ENCODE data around the gene ATAD2B.
A peak's percentile ranks its signal among the peaks of the same experiment; 100 is the strongest.
"Not testable (repeated sequence)": the region's sequence is repeated elsewhere in the genome, so short reads cannot be mapped to it uniquely, and the experiment has no call there.

Gene ATAD2B

GRCh38 chr2:23806665-23807249 lies 120.2 kb downstream of the ATAD2B start:
- peaks cover 2% of the 10 kb centered on the region for H3K4me1 Mint-ChIP-seq
- ATAC-seq (ENCODE audit: low read depth), result no peak
- no peak for DNase-seq (ENCODE audit: low spot score in 2 of 2)
- H3K27ac Mint-ChIP-seq, result no peak overlapping the region
- no peaks in the 10 kb centered on the region for H3K9me3 Mint-ChIP-seq
- no peaks in the 10 kb centered on the region for H3K27me3 Mint-ChIP-seq
- no peak overlapping the region for H3K4me3 Mint-ChIP-seq
- H3K36me3 Mint-ChIP-seq, result peaks cover 14% of the 10 kb centered on the region

- no peak for DNase-seq (ENCODE audit: low spot score in 2 of 2)
- H3K36me3 Mint-ChIP-seq, result peaks cover 13% of the 10 kb centered on the region
- no peak overlapping the region for H3K27ac Mint-ChIP-seq
- no peak for ATAC-seq (ENCODE audit: low read depth)
- H3K4me1 Mint-ChIP-seq, result peaks cover 2% of the 10 kb centered on the region
- H3K9me3 Mint-ChIP-seq, result no peaks in the 10 kb centered on the region
- no peaks in the 10 kb centered on the region for H3K27me3 Mint-ChIP-seq
- no peak overlapping the region for H3K4me3 Mint-ChIP-seq
These were observed 120.7 kb downstream of the ATAD2B start for GRCh38 chr2:23806201-23806600.

- DNase-seq (ENCODE audit: low spot score in 2 of 2), result no peak
These were observed 122.9 kb downstream of the ATAD2B start for GRCh38 chr2:23803965-23804542.

GRCh38 chr2:23803264-23803964 lies 123.5 kb downstream of the ATAD2B start:
- peaks cover 2% of the 10 kb centered on the region for H3K4me1 Mint-ChIP-seq
- H3K9me3 Mint-ChIP-seq, result no peaks in the 10 kb centered on the region
- DNase-seq (ENCODE audit: low spot score in 2 of 2), result no peak
- ATAC-seq (ENCODE audit: low read depth), result no peak
- peaks cover 6% of the 10 kb centered on the region for H3K36me3 Mint-ChIP-seq
- no peak overlapping the region for H3K27ac Mint-ChIP-seq
- H3K27me3 Mint-ChIP-seq, result no peaks in the 10 kb centered on the region
- no peak overlapping the region for H3K4me3 Mint-ChIP-seq

More at GRCh38 chr2:23803965-23804542, 122.9 kb downstream of the ATAD2B start:
- Mint-ChIP-seq H3K27me3 (no peaks in the 10 kb centered on the region), H3K36me3 (peaks cover 6% of the 10 kb centered on the region), H3K4me3 (no peak overlapping the region), H3K9me3 (no peaks in the 10 kb centered on the region), H3K4me1 (peaks cover 2% of the 10 kb centered on the region), H3K27ac (peak overlapping the region; percentile 77)
- ATAC-seq (ENCODE audit: low read depth), result peak; percentile 37

- no peak overlapping the region for H3K4me3 Mint-ChIP-seq
- no peaks in the 10 kb centered on the region for H3K9me3 Mint-ChIP-seq
- no peak for ATAC-seq (ENCODE audit: low read depth)
- peaks cover 6% of the 10 kb centered on the region for H3K36me3 Mint-ChIP-seq
- no peak overlapping the region for H3K27ac Mint-ChIP-seq
- no peak for DNase-seq (ENCODE audit: low spot score in 2 of 2)
- peaks cover 2% of the 10 kb centered on the region for H3K4me1 Mint-ChIP-seq
- no peaks in the 10 kb centered on the region for H3K27me3 Mint-ChIP-seq
These were observed 125.5 kb downstream of the ATAD2B start for GRCh38 chr2:23801396-23801795.

- ATAC-seq (ENCODE audit: low read depth), result no peak
- H3K36me3 Mint-ChIP-seq, result peaks cover 10% of the 10 kb centered on the region
- peaks cover 7% of the 10 kb centered on the region for H3K4me1 Mint-ChIP-seq
These were observed 132.7 kb downstream of the ATAD2B start for GRCh38 chr2:23794234-23794633.

GRCh38 chr2:23793476-23793875 lies 133.4 kb downstream of the ATAD2B start:
- Mint-ChIP-seq H3K4me1 (peaks cover 15% of the 10 kb centered on the region), H3K27me3 (no peaks in the 10 kb centered on the region)
- ATAC-seq (ENCODE audit: low read depth), result no peak

More at GRCh38 chr2:23794234-23794633, 132.7 kb downstream of the ATAD2B start:
- no peaks in the 10 kb centered on the region for H3K9me3 Mint-ChIP-seq
- no peak for DNase-seq (ENCODE audit: low spot score in 2 of 2)
- H3K27me3 Mint-ChIP-seq, result no peaks in the 10 kb centered on the region
- H3K27ac Mint-ChIP-seq, result no peak overlapping the region
- H3K4me3 Mint-ChIP-seq, result no peak overlapping the region

GRCh38 chr2:23791030-23791429 lies 135.9 kb downstream of the ATAD2B start:
- ATAC-seq (ENCODE audit: low read depth) (no peak), DNase-seq (ENCODE audit: low spot score in 2 of 2) (no peak)
- Mint-ChIP-seq H3K4me1 (peaks cover 21% of the 10 kb centered on the region), H3K9me3 (no peaks in the 10 kb centered on the region), H3K27me3 (no peaks in the 10 kb centered on the region), H3K27ac (peak overlapping the region; percentile 72), H3K36me3 (peaks cover 17% of the 10 kb centered on the region), H3K4me3 (no peak overlapping the region)

More at GRCh38 chr2:23793476-23793875, 133.4 kb downstream of the ATAD2B start:
- H3K27ac Mint-ChIP-seq, result no peak overlapping the region
- peaks cover 15% of the 10 kb centered on the region for H3K36me3 Mint-ChIP-seq
- H3K9me3 Mint-ChIP-seq, result no peaks in the 10 kb centered on the region
- no peak overlapping the region for H3K4me3 Mint-ChIP-seq
- no peak for DNase-seq (ENCODE audit: low spot score in 2 of 2)

GRCh38 chr2:23789012-23789411 lies 137.9 kb downstream of the ATAD2B start:
- Mint-ChIP-seq H3K4me3 (no peak overlapping the region), H3K27me3 (no peaks in the 10 kb centered on the region), H3K9me3 (no peaks in the 10 kb centered on the region), H3K36me3 (peaks cover 19% of the 10 kb centered on the region), H3K4me1 (peaks cover 21% of the 10 kb centered on the region), H3K27ac (peak overlapping the region; percentile 67)
- ATAC-seq (ENCODE audit: low read depth) (no peak), DNase-seq (ENCODE audit: low spot score in 2 of 2) (no peak)

GRCh38 chr2:23788100-23788499 lies 138.8 kb downstream of the ATAD2B start:
- ATAC-seq (ENCODE audit: low read depth), result peak; percentile 99
- H3K9me3 Mint-ChIP-seq, result no peaks in the 10 kb centered on the region
- peaks cover 21% of the 10 kb centered on the region for H3K4me1 Mint-ChIP-seq
- peak overlapping the region; percentile 67 for H3K27ac Mint-ChIP-seq
- no peaks in the 10 kb centered on the region for H3K27me3 Mint-ChIP-seq
- no peak overlapping the region for H3K4me3 Mint-ChIP-seq
- DNase-seq (ENCODE audit: low spot score in 2 of 2), result peak in 1 of 2 donors; percentile 17
- H3K36me3 Mint-ChIP-seq, result peaks cover 19% of the 10 kb centered on the region

- Mint-ChIP-seq H3K4me3 (no peak overlapping the region), H3K36me3 (peaks cover 19% of the 10 kb centered on the region), H3K4me1 (peaks cover 15% of the 10 kb centered on the region), H3K27ac (no peak overlapping the region), H3K9me3 (no peaks in the 10 kb centered on the region), H3K27me3 (no peaks in the 10 kb centered on the region)
- DNase-seq (ENCODE audit: low spot score in 2 of 2), result no peak
- ATAC-seq (ENCODE audit: low read depth), result no peak
These were observed 142.0 kb downstream of the ATAD2B start for GRCh38 chr2:23784971-23785370.

GRCh38 chr2:23782646-23783045 lies 144.3 kb downstream of the ATAD2B start:
- Mint-ChIP-seq H3K4me3 (no peak overlapping the region), H3K36me3 (peaks cover 13% of the 10 kb centered on the region), H3K27ac (no peak overlapping the region), H3K9me3 (no peaks in the 10 kb centered on the region), H3K27me3 (no peaks in the 10 kb centered on the region), H3K4me1 (no peaks in the 10 kb centered on the region)
- ATAC-seq (ENCODE audit: low read depth) (no peak), DNase-seq (ENCODE audit: low spot score in 2 of 2) (no peak)

GRCh38 chr2:23782126-23782525 lies 144.8 kb downstream of the ATAD2B start:
- DNase-seq (ENCODE audit: low spot score in 2 of 2), result no peak
- Mint-ChIP-seq H3K27ac (peak overlapping the region; percentile 8), H3K4me1 (no peaks in the 10 kb centered on the region), H3K4me3 (no peak overlapping the region), H3K36me3 (peaks cover 13% of the 10 kb centered on the region), H3K27me3 (no peaks in the 10 kb centered on the region), H3K9me3 (no peaks in the 10 kb centered on the region)
- ATAC-seq (ENCODE audit: low read depth), result no peak

GRCh38 chr2:23780465-23780864 lies 146.5 kb downstream of the ATAD2B start:
- H3K4me1 Mint-ChIP-seq; H3K27me3 Mint-ChIP-seq; H3K4me3 Mint-ChIP-seq; H3K9me3 Mint-ChIP-seq; ATAC-seq (ENCODE audit: low read depth); DNase-seq (ENCODE audit: low spot score in 2 of 2); H3K27ac Mint-ChIP-seq: not testable (repeated sequence)
- H3K36me3 Mint-ChIP-seq, result peaks cover 17% of the 10 kb centered on the region
